22Rv1 (cell line): ENCODE results near the gene UBXN11.

Experiments used
- H3K27ac ChIP-seq: fragments of 450-650 bp; 2 replicates; pipeline ENCODE4 v1.5.1; 2017
- ZFX ChIP-seq: fragments of 450-650 bp; IDR thresholded peaks from 2 replicates; pipeline ENCODE4 v1.6.1; 2017; ENCODE audit warnings: antibody characterized with exemption, borderline replicate concordance
- TF ChIP-seq, protein P1 (sequence below): fragments of 450-650 bp; IDR thresholded peaks from 2 replicates; pipeline ENCODE4 v1.5.1; 2017; ENCODE audit warnings: mild to moderate bottlenecking

UBXN11 gene

GRCh38 chr1:26291433-26291832 is 15.0 kb downstream of the UBXN11 start:
- H3K27ac ChIP-seq, result no peak overlapping the region
- TF ChIP-seq ZFX, result no peak
- TF ChIP-seq, protein P1, sequence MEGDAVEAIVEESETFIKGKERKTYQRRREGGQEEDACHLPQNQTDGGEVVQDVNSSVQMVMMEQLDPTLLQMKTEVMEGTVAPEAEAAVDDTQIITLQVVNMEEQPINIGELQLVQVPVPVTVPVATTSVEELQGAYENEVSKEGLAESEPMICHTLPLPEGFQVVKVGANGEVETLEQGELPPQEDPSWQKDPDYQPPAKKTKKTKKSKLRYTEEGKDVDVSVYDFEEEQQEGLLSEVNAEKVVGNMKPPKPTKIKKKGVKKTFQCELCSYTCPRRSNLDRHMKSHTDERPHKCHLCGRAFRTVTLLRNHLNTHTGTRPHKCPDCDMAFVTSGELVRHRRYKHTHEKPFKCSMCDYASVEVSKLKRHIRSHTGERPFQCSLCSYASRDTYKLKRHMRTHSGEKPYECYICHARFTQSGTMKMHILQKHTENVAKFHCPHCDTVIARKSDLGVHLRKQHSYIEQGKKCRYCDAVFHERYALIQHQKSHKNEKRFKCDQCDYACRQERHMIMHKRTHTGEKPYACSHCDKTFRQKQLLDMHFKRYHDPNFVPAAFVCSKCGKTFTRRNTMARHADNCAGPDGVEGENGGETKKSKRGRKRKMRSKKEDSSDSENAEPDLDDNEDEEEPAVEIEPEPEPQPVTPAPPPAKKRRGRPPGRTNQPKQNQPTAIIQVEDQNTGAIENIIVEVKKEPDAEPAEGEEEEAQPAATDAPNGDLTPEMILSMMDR, result no peak

GRCh38 chr1:26290882-26291261 is 15.6 kb downstream of the UBXN11 start:
- TF ChIP-seq, protein P1, result no peak
- TF ChIP-seq ZFX, result no peak
- H3K27ac ChIP-seq, result no peak overlapping the region

DNA sequence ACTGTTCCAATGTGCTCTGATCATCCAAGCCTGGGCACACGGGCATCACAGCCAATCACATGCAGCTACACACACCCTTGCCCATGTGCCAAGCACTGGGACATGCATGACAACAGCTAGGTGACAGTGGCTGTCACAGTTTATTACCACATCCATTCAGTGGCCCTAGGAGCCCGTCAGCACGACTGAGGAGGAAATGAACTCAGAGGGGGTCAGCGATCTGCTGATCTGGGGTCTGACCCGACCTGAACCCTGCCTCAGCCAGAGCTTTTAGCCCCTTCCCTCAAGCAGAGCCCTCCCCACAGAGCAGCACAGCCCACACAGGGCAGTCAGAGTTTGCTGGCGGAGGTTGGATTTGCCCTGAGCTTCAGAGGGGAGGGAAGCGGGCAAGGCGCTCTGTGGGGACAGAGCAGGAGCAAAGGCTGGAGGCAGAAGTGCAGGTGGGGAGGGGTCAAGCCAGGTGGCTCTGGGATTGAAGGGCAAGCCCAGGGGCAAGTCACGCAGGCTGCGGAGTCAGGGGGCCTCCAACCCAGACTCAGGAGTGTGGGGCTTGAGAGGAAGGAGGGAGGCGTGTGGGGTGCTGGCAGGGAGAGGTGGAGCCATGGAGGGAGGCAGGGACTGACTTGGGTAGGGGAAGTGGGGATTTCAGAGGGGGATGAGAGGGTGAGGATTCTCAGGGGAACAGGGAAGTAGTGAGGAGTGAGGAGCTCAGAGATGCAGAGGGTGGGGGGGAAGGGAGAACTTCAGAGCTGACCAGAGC is 16.1 kb downstream of the UBXN11 start:
- TF ChIP-seq, protein P1, result no peak
- TF ChIP-seq ZFX, result no peak
- no peak overlapping the region for H3K27ac ChIP-seq

DNA sequence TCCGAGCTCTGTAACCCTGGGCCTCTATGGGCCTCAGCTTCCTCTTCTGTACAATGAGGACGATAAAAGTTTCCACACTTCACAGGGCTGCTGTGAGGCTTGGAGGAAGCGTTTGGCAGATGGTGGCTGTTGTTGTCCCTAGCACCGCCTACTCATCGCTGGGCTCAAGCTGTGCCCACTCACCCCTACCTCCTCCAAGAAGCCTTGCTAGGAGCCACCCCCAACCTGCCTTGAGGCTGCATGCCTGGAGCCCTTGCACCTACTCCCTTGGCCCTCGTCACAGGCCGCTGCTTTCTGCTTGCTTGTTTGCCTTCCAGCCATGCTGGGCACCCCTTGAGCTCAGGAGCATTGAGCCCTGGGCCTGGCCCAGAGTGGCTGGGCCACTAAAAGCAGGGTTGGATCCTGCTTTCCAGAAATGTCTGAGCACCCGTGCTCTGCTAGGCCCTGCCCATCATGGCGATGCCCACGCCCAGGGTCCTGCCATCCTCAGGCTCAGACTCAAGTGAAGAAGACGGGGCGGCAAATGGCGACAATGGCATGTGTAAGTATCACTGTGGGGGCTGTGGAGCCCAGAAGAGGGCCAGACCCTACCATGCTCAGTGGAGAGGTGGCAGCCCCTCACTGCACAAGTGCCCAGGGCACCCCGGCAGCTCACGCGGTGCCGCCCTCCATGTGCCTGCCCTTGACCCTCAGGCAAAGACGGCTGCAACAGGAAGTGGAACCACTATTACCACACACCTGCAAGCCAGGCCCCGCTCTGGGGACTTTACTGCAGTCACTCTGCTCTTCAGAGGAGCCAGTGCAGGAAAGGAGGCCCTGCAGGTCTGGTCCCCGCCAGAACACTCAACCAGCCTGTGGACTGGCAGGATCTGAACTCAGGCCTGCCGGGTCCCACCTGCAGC is 17.0 kb downstream of the UBXN11 start:
- no peak overlapping the region for H3K27ac ChIP-seq
- TF ChIP-seq, protein P1, result no peak
- TF ChIP-seq ZFX, result no peak

GRCh38 chr1:26288311-26288941 is 18.0 kb downstream of the UBXN11 start:
- no peak overlapping the region for H3K27ac ChIP-seq
- no peak for TF ChIP-seq ZFX
- TF ChIP-seq, protein P1, result no peak

- TF ChIP-seq, protein P1, result no peak
- TF ChIP-seq ZFX, result no peak
- no peak overlapping the region for H3K27ac ChIP-seq
Observed at GRCh38 chr1:26287811-26288210, 18.6 kb downstream of the UBXN11 start.
